Fibroblast of peridontal ligament (primary cell): Measurements from ENCODE around the gene HEXD.
"Not testable (repeated sequence)": the region's sequence is repeated elsewhere in the genome, so short reads cannot be mapped to it uniquely, and the experiment has no call there.

ENCODE experiments used
- DNase-seq: peaks from one replicate; pipeline ENCODE4 v3.0.0-alpha.2; 2010; ENCODE audit errors: extremely low read depth

Gene HEXD

DNA sequence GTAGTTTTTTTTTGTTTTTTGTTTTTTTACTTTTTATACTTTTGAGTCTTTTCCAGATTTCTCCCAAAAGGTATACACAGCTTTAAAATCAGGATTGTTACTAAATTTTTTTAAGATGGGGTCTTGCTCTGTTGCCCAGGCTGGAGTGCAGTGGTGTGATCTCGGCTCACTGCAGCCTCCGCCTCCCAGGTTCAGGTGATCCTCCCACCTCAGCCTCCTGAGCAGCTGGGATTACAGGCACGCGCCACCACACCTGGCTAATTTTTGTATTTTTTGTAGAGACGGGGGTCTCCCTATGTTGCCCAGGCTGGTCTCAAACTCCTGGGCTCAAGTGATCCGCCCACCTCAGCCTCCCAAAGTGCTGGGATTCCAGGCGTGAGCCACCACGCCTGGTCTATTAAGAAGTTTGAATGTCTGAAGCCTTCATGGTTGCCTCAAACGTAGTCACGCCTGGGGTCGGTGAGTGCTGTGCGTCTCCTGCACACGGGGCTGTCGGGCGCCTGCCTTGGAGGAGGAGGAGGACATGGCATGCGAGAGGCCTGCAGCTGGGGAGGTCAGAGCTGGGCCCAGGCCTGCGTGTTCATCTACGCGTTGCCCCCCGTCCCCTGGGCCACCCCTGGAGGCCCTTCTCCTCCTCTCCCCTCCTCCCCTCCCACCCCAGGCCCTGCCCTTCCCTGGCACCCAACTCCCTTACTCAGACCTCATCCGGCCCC lies 35.8 kb upstream of the HEXD start:
- not testable (repeated sequence) for DNase-seq

DNA sequence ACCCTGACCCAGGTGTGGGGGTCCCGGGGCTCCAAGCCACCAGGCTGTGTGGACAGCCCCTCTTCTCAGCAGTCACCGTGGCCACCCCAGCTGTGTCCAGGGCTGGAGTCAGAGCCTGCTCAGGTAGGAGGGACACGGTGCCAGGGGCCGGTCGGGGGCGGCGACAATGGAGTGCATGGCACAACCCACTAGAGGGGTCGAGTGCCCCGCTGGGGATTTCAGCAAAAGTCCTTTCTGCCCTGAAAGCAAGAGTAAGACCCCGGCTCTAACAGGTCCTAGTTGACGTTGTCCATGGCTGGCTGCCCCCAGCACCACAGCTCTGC lies 35.3 kb upstream of the HEXD start:
- DNase-seq = no peak

DNA sequence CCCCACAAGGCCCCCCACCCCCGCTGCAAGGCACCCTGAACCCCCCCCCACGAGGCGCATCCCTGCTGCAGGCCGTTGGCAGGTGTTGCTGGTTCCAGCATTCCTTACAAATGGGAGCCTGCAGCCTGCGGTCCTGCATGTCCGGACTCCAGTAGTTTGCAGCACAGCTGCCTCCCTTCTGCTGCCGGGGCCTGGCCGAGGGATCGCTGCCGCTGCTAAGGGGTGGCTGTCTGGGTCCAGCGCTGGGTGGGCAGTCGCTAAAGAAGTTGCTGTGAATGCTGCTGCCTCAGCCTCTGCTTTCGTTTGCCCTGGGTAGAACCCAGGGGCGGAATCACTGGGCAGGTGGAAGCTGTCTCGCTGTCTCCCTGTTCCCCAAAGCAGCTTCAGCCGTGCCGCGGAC lies 34.7 kb upstream of the HEXD start:
- DNase-seq = no peak

DNA sequence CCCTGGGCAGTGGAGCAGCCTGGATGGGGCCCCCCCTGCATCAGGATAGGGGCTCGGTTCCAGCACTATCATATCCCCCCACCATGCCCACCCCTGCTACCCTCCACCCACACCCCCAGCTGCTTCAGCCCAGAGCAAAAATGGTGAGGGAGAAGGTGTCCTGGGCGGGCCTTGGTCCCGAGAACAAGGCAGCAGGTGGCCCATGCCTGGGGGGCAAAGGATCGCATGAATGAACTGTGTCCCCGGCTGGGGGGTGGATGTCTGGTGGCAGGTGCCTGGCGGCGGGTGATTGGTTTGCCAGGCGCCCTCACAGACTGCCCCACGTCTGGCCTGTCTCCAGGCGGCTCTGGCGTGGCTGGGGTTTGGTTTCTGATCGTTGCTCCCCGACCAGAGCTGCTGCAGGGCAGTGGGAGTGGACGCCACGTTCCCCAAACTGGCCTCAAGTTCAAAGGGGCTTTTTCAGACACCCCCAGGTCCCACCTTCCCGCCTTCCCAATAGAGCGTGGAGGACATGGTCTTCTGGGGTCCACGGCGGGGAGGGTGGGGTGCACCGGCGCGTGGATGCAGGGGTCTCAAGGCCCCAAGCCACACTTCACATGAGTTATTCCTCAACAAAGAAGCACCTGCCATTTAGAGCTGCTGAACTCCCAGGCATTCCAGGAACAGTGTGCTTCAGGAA lies 34.0 kb upstream of the HEXD start:
- no peak for DNase-seq

DNA sequence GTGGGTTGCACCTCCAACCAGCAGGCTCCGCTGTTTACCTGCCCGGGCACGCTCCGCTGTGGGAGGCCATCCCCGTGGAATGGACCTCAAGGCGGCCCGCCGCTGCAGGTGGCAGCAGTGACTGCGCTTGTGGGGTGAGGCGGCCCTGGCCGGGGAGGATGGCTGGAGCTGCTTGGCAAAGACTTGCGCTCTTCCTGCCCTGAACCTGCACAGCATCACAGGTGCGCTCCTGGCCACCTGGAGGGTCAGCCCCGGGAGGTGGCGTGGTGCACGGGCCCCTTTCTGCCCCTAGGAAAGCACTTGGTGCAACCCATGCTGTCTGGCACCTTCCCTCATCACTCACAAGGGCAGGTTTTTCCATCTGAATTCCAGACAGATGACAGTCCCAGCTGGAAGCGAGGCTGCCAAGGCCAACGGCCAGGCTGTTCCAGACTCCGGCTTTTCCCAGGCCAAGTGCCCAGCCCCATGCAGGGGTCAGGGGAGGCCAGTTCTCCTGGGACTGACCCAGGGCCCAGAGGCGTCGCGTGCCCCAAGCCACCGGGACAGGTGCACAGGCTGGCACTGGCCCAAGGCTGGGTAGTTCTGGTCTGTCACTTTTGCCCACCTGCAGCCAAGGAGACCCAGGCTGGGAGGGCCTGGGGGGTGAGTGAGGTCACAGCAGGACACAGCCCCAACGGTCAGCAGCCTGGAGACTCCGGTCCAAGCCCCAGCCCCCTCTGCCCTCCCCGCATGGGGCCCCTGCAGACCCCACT lies 33.2 kb upstream of the HEXD start:
- DNase-seq = peak; percentile 59

DNA sequence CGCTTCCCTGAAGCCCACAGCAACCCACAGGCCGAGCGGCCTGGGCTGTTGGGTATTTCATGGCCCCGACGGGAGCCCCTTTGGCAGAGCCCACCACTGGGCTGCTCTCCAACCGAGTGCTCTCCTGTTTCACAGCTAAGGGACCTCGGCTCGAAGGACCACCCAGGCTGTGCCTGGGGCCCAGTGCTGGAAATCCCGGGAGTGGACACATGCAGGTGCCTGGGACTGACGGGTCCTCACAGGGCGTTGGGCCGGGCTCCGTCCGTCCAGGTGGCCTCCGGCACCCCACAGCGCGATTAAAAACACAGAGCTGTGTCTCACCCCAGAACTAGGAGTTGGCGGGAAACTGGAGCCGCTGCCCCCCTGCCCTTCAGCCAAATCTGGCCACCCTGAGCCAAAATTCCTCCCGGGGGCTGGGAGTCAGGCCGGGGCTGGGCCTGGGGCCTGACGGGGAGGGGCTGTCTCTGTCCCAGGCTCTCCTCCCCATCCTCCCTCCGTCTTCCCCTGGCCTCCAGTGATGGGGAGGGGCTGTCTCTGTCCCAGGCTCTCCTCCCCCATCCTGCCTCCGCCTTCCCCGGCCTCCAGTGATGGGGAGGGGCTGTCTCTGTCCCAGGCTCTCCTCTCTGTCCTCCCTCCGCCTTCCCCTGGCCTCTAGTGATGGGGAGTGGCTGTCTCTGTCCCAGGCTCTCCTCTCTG lies 32.4 kb upstream of the HEXD start:
- DNase-seq = no peak

DNA sequence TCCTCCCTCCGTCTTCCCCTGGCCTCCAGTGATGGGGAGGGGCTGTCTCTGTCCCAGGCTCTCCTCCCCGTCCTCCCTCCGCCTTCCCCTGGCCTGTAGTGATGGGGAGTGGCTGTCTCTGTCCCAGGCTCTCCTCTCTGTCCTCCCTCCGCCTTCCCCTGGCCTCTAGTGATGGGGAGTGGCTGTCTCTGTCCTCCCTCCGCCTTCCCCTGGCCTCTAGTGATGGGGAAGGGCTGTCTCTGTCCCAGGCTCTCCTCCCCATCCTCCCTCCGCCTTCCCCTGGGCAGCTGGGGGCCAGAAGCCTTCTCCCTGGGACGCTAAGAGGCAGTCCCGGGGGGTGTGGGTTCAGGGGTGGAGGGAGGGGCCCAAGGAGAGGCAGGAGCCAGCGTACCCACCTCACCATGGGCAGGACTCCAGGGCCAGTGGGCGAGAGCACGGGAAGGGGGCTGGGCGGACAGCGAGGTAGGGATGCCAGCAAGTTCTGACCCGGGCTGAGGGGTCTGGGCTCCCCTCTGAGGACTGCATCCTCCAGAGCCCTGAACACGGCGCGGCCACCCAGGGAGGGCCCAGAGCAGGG lies 31.8 kb upstream of the HEXD start:
- DNase-seq = no peak

DNA sequence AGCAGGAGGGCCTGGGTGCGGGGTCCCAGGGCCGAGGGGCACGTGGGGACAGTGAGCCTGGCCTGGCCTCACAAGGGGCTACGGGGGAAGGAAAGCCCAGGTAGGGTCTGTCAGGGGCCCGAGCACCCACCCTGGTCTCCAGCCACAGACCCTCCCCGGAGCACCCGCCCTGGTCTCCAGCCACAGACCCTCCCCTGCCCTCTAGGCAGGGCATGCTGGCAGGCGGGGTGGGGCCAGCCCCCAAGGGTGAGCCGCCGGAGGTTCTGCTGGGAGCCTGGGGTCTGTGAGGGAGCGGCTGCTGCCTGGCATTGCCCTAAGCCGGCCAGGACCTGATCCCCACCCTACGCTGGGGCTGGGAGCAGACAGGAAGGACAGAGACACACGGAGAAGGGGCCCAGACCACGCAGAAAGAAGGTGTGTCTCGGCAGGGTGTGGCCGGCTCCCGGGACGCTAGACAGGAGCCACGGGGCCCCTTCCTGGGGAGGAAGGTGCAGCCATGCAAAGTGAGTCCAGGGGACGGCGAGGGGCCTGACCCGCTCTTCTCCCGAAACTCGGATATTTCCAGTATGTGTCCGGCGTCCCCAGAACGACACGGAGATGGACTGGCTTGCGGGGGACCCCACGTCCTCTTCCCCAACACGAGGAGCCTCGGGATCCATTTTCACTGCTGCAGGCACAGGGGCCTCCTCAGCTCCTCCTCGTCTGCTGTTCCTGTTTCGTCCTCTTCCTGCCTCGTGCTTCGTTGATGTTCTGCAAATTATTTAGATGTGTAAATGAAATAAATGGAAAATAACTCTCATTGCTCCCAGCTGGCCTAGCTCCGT lies 31.1 kb upstream of the HEXD start:
- DNase-seq = no peak

DNA sequence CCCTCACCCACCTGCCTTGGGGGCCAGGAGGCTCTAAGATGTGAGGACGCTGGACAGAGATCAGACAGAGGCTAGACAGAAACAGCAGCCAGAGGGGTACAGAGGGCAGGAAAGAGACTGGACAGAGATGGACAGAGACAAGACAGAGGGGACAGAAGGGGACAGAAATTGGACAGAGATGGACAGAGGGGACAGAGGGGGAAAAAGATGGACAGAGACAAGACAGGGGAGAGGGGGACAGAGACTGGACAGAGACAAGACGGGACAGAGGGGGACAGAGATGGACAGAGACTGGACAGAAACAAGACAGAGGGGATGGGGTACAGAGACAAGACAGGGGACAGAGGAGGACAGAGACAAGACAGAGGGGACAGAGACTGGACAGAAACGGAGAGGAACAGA lies 30.4 kb upstream of the HEXD start:
- no peak for DNase-seq

DNA sequence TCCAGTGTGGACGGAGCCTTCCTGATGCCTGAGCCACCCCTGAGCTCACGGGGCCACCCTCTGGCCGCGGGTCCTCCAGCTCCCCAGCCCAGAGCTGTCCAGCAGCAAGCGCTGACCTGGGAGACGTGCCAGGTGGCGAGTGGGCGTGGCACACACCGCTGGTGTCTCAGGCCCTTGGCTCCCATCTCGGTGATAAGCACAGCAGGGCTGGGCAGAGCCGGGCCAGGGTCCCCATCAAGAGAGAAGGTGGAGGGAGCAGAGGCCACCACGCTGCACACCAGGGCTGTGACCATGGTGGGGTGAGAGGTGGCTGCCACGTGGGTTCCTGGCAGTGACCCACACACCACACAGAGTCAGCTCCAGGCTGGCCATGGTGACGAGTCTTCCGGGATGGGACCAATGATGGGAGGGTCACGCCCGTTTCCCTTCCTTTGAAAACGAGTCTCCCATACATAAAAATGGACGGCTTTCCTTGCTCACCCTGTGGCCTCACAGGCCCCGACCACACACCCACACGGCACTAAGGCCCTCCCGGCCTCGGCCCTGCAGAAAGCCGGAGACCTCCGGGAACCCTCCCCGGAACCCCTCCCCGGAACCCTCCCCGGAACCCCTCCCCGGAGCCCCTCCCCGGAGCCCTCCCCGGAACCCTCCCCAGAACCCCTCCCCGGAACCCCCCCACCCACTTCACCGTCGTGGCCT lies 29.8 kb upstream of the HEXD start:
- no peak for DNase-seq

DNA sequence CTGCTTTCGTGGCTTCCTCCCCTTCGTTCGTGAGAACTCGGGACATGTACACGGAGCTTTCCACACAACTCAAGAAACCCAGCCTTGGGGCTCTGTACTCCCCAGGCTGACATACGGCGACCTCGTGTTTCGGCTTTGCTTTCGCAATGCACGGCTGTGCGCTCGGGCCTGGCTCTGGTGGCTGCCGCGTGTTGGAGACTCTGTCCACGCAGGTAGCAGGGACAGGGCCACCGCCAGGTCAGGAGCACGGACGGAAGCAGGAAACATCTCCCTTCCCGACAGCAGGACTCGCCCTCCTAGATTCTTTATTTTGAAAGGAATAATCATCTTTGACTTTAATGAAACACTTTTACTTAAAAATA lies 29.2 kb upstream of the HEXD start:
- DNase-seq = no peak

DNA sequence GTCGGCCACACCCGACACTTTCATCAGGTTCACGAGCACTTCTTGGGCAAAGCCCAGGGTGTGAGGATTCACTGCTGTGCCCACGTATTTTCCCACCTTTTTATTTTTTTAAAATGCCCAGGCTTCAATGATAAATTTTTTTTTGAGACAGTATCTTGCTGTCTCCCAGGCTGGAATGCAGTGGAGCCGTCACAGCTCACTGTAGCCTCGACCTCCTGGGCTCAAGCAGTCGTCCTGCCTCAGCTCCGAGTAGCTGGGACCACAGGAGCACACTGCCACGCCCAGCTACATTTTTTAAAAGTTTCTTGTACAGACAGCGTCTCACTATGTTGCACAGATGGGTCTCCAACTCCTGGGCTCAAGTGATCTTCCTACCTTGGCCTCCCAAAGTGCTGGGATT lies 28.8 kb upstream of the HEXD start:
- DNase-seq = no peak

DNA sequence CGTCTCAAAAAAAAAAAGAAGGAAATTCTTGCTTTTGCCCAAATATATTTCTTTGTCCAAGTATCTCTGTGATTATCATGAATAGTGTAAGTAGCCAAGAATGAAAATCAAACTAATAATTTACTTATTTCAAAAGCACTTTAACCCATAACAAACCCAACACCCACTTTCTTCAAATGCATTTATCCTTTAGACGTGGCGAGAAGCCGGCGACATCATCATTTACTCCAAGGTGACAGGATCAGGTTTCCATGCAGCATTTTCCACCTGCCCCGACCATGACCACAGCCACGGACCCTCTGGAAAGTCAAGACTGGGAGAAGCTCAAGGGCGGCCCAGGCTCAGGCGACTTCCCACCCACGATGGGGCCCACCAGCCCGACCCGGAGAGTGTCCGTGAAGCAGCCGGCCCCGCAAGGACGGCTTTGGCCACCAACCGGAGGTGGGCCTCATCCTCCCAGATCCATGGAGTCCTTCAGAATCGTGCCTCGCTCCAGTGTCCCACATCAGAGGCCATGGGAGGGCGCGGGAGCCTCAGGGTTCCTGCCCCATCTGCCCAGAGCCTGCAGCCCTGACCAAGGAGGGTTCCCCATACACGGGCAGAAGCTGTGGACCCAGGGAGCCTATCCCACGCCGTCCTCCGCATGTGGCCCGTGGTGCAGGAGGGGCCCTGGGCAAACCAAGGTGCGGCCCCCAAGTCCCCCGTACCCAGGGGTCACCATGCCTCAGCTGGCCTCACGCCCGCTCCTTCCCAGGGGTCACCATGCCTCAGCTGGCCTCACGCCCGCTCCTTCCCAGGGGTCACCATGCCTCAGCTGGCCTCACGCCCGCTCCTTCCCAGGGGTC lies 27.9 kb upstream of the HEXD start:
- no peak for DNase-seq

DNA sequence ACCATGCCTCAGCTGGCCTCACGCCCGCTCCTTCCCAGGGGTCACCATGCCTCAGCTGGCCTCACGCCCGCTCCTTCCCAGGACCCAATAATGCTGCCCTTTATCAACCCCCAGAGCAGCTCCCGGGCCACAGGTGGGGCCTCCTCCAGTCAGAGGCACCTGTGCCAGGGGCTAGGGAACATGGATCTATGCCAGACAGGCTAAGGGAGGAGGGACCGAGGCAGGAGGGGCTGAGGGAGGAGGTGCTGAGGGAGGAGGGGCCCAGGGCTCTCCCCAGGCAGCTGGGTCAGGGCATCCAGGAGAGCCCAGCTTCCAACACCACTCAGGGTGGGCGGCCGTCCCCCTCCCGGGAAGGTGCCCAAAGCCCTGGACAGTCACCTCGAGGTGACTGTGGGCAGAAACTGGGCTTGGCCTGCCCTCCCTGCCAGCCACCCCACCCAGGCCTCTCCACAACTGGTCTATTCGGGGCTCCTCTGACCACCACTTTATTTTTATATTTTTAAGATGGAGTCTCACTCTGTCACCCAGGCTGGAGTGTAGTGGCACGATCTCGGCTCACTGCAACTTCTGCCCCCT lies 27.2 kb upstream of the HEXD start:
- no peak for DNase-seq

DNA sequence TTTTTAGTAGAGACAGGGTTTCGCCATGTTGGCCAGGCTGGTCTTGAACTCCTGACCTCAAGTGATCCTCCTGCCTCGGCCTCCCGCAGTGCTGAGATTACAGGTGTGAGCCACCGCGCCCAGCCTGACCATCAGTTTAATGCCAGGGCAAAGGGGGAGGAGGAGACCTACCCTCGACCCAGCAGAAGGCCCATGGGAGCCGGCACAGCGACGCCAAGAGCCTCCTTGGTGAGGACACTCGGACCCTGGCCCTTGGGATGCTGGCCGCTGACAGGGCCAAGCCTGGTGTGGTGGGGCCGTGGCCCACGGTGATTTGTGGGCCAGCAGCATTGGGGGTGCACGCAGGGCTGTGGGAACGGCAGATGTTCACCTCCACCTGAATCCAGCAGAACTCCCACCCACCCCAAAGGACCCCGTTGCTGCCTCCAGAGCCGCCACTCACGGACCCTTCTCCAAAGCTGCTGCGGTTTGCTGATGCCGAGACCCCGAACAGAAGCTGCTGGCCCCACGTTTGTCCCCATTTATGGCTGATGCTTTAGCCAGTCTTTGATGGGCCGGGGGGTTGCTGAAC lies 26.6 kb upstream of the HEXD start:
- no peak for DNase-seq

DNA sequence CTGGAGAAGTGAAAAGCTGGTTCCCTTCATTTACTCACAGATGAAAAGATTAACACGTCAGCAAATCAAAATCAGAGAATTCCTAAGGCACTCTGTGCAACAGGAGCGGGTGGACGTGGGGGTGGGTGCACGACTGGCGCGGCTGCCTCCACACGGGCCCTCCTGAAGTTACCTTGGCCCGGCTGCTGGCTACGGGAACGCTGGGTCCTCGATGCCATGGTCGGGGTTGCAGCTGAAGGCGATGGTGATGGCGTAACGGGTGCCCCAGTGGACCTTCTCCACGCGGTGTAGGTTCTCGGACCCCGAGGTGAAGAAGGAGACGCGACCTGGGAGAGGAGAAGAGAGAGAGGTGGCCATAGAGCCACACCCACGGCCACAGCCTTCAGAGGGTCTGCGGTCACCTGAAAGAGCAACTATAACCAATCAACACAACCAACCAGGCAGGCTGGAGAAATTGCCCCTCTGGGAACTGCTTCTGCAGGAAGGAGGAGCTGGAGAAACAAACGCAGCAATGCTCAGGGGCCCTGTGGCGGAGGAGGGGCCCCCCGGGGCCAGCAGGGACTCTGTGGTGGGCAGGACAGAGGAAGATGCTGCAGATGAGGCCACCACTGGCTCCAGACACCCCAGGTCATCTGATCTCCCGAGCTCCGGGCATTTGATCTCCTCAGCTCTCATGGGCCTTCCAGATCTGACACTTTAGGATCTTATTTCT lies 25.8 kb upstream of the HEXD start:
- DNase-seq = no peak

DNA sequence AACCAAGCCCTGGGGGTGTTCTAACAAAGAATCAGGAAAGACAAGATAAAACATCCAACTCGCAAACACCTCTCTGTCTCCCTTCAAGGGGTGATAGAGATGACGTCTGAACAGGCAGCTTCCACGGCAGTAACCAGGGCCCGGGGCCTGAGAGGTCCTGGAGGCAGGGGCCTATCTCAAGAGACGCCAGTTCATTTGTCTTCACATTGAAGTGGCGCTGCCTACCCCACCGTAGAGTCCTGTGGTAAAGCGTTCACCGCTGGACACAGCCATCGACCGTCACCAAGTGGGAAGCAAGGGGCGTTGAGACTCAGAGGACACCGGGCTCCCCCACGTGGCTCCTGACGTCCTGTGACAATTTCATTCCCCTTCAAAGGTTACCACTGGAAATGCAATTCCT lies 25.2 kb upstream of the HEXD start:
- DNase-seq = no peak

DNA sequence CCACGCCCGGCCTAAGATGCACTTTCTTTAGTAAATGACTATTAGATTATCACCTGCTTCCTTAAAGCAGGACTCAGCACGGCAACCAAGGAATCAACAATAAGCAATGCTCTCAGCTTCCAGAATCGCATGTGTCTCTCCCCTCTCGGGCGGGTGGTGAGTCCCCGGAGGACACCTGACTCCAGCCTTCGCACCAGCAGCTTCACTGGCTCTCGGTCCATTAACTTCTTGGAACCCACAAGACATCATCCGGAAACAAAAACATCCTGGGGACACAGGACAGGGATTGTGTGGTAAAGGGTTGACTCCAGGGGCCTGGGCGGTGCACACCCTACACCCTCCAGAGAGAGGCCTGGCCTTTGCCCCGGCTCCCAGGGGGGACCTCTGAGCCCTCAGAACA lies 23.9 kb upstream of the HEXD start:
- DNase-seq = no peak
